ENCODE measurements around the gene EFNA3.

Gene EFNA3

GRCh38 chr1:155136748-155137147, 58.1 kb downstream of the EFNA3 start:
- DNase-seq, result no peak
